Astrocyte (in vitro differentiated cells and primary cell): Measurements from ENCODE around the gene FEM1C. TPM values are rescaled to one million over a fixed set of nuclear protein-coding genes. Genes with fewer than 3 reads are reported as not detected.

ENCODE experiments used
- DNase-seq: peaks from one replicate; pipeline ENCODE4 v3.0.0-alpha.2; 2010; ENCODE audit warnings: low read depth
- FAIRE-seq: peaks from 2 replicates; lab custom pipeline; 2011; peaks lifted over from hg19 to GRCh38; lab: Jason Lieb, UNC
- H2AFZ ChIP-seq: 2 replicates; pipeline ENCODE4 v1.6.0; 2012; ENCODE audit warnings: low read depth, low read length, inconsistent platforms
- H3K27ac ChIP-seq: 2 replicates; pipeline ENCODE4 v1.5.1; 2011; ENCODE audit warnings: low read depth, low read length, inconsistent platforms
- H3K27me3 ChIP-seq: 2 replicates; pipeline ENCODE4 v1.6.0; 2011; ENCODE audit warnings: low read length, inconsistent platforms; ENCODE audit not compliant: insufficient read depth
- H3K36me3 ChIP-seq: 2 replicates; pipeline ENCODE4 v1.5.1; 2011; ENCODE audit warnings: low read length, inconsistent platforms; ENCODE audit not compliant: insufficient read depth
- H3K4me1 ChIP-seq: 2 replicates; pipeline ENCODE4 v1.5.1; 2011; ENCODE audit warnings: low read length, inconsistent platforms; ENCODE audit not compliant: insufficient read depth
- H3K4me2 ChIP-seq: 2 replicates; pipeline ENCODE4 v1.6.0; 2012; ENCODE audit warnings: low read length, inconsistent platforms
- H3K4me3 ChIP-seq: 2 replicates; pipeline ENCODE4 v1.5.1; 2011; ENCODE audit warnings: low read depth, mild to moderate bottlenecking, low read length, inconsistent platforms; ENCODE audit not compliant: insufficient read depth
- H3K79me2 ChIP-seq: 2 replicates; pipeline ENCODE4 v1.6.0; 2012; ENCODE audit warnings: mild to moderate bottlenecking, low read length, inconsistent platforms; ENCODE audit not compliant: insufficient read depth
- H3K9ac ChIP-seq: 2 replicates; pipeline ENCODE4 v1.6.0; 2012; ENCODE audit warnings: mild to moderate bottlenecking, low read length, inconsistent platforms
- H3K9me3 ChIP-seq: 2 replicates; pipeline ENCODE4 v1.5.1; 2012; ENCODE audit warnings: low read depth, mild to moderate bottlenecking, low read length, inconsistent platforms; ENCODE audit not compliant: insufficient read depth
- H4K20me1 ChIP-seq: 2 replicates; pipeline ENCODE4 v1.6.0; 2012; ENCODE audit warnings: low read length, inconsistent platforms; ENCODE audit not compliant: insufficient read depth
- H3K27ac Mint-ChIP-seq: one replicate; pipeline ENCODE4 v1.8.0; 2021; ENCODE audit warnings: mild to moderate bottlenecking, mixed read lengths; ENCODE audit not compliant: unreplicated experiment
- H3K27me3 Mint-ChIP-seq: one replicate; pipeline ENCODE4 v1.8.0; 2021; ENCODE audit warnings: low read depth, mixed read lengths; ENCODE audit not compliant: unreplicated experiment
- H3K36me3 Mint-ChIP-seq: one replicate; pipeline ENCODE4 v1.8.0; 2021; ENCODE audit warnings: low read depth, mixed read lengths; ENCODE audit not compliant: unreplicated experiment
- H3K4me1 Mint-ChIP-seq: one replicate; pipeline ENCODE4 v1.8.0; 2021; ENCODE audit warnings: low read depth, mixed read lengths; ENCODE audit not compliant: unreplicated experiment
- H3K4me3 Mint-ChIP-seq: one replicate; pipeline ENCODE4 v1.8.0; 2021; ENCODE audit warnings: mild to moderate bottlenecking, moderate library complexity, mixed read lengths; ENCODE audit not compliant: unreplicated experiment
- H3K9me3 Mint-ChIP-seq: one replicate; pipeline ENCODE4 v1.8.0; 2021; ENCODE audit warnings: mild to moderate bottlenecking, mixed read lengths; ENCODE audit not compliant: unreplicated experiment
- CTCF ChIP-seq: IDR thresholded peaks from 2 replicates; pipeline ENCODE4 v1.5.1; 2011; ENCODE audit warnings: low read depth, mild to moderate bottlenecking, inconsistent platforms, low read length, moderate library complexity; ENCODE audit not compliant: insufficient read depth
- EZH2 ChIP-seq: IDR thresholded peaks from 2 replicates; pipeline ENCODE4 v1.6.1; 2012; ENCODE audit warnings: mild to moderate bottlenecking, low read length, inconsistent platforms; ENCODE audit not compliant: insufficient read depth
- total RNA-seq: library from RNA; stranded (reverse); gene quantifications from 2 replicates; pipeline ENCODE4 v1.2.1, GENCODE V29; 2021

FEM1C gene
- total RNA-seq, 1 donor from 2014 or later, result 22.9 TPM

- peaks cover 17% of the 10 kb centered on the region for H3K4me1 Mint-ChIP-seq
- no peaks in the 10 kb centered on the region for H3K9me3 ChIP-seq
- peaks cover 4% of the 10 kb centered on the region for H3K4me1 ChIP-seq
- peaks cover 22% of the 10 kb centered on the region for H3K36me3 ChIP-seq
- no peak overlapping the region for H3K27ac Mint-ChIP-seq
- H3K9me3 Mint-ChIP-seq, result no peaks in the 10 kb centered on the region
- FAIRE-seq, result peak; percentile 9
- no peak overlapping the region for H3K4me2 ChIP-seq
- no peak overlapping the region for H2AFZ ChIP-seq
- no peaks in the 10 kb centered on the region for H3K27me3 Mint-ChIP-seq
- H3K79me2 ChIP-seq, result peaks cover 95% of the 10 kb centered on the region
- no peak overlapping the region for H3K4me3 Mint-ChIP-seq
- no peak overlapping the region for H3K4me3 ChIP-seq
- TF ChIP-seq EZH2 (no peak), CTCF (no peak)
- H4K20me1 ChIP-seq, result peaks cover 51% of the 10 kb centered on the region
- no peak overlapping the region for H3K27ac ChIP-seq
- H3K36me3 Mint-ChIP-seq, result peaks cover 9% of the 10 kb centered on the region
- no peak overlapping the region for H3K9ac ChIP-seq
- no peaks in the 10 kb centered on the region for H3K27me3 ChIP-seq
- DNase-seq, result no peak
These were observed 18.0 kb downstream of the FEM1C start for GRCh38 chr5:115526604-115527003.

DNA sequence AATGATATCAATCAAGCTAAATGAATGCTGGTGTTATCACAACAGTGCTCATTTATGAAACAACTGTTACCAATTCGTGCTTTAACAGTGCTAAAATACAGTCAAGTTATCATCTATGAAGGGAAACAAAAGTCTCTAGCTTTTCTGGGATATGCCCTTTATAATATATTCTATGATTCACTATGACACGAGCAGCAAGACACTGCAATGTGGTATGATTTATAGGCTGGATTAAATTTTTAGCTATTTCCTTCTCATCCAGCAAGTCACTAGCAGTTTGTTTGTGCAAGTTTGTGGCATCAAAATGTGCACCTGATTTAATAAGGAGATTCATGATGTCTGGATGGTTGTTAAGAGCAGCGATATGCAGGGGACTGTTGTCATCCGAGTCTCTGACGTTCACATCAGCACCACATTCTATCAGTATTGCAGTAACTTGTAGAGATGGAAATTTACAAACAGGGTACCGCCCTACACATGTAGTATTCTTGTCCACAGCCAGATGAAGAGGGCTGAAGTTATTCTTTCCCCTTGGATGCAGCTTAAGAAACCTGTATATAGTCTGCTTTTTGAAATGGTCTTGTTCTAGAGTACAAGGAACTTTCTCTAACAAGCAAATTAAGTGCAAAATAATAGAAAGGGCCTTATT lies 20.3 kb downstream of the FEM1C start:
- no peaks in the 10 kb centered on the region for H3K27me3 ChIP-seq
- H3K79me2 ChIP-seq, result peaks cover 81% of the 10 kb centered on the region
- no peak overlapping the region for H3K9ac ChIP-seq
- H2AFZ ChIP-seq, result no peak overlapping the region
- TF ChIP-seq CTCF (no peak), EZH2 (no peak)
- Mint-ChIP-seq H3K27ac (no peak overlapping the region), H3K36me3 (peaks cover 9% of the 10 kb centered on the region), H3K4me3 (no peak overlapping the region), H3K9me3 (no peaks in the 10 kb centered on the region), H3K27me3 (no peaks in the 10 kb centered on the region), H3K4me1 (peaks cover 9% of the 10 kb centered on the region)
- H3K4me1 ChIP-seq, result no peaks in the 10 kb centered on the region
- FAIRE-seq, result no peak
- no peak overlapping the region for H3K4me3 ChIP-seq
- no peaks in the 10 kb centered on the region for H3K9me3 ChIP-seq
- DNase-seq, result no peak
- no peak overlapping the region for H3K4me2 ChIP-seq
- H3K27ac ChIP-seq, result no peak overlapping the region
- peaks cover 22% of the 10 kb centered on the region for H3K36me3 ChIP-seq
- peaks cover 43% of the 10 kb centered on the region for H4K20me1 ChIP-seq

DNA sequence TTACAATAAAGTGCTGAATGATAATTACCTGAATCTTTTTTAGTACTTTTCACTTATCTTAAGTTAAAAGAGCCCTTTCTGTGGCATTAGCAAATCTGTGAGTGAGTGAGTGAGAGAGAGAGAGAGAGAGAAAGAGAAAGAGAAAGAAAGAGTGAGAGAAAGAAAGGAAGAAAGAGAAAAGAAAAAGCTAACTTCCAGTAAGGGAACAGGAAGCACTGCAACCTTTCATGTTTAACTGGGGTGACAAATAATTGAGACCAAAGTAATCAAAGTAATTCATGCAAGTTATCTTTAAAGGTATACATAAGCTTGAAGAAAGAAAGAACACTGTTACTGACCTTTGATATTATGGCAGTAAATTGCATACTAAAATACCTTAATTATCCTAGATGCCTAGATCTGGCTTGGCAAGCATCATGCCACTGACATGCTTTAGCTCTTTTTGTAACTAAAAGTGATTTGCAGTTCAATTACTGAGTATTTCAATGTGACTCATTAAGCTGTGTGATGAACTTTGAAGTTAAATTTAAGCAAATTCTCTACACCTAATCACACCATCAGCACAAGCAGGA lies 21.7 kb downstream of the FEM1C start:
- H3K27me3 Mint-ChIP-seq, result no peaks in the 10 kb centered on the region
- Histone ChIP-seq H2AFZ (no peak overlapping the region), H3K9ac (no peak overlapping the region), H3K9me3 (no peaks in the 10 kb centered on the region), H4K20me1 (peaks cover 34% of the 10 kb centered on the region), H3K27ac (no peak overlapping the region), H3K4me3 (no peak overlapping the region), H3K27me3 (no peaks in the 10 kb centered on the region), H3K79me2 (peaks cover 67% of the 10 kb centered on the region), H3K36me3 (peaks cover 25% of the 10 kb centered on the region), H3K4me2 (no peak overlapping the region), H3K4me1 (no peaks in the 10 kb centered on the region)
- no peak overlapping the region for H3K4me3 Mint-ChIP-seq
- TF ChIP-seq EZH2 (no peak), CTCF (no peak)
- H3K36me3 Mint-ChIP-seq, result peaks cover 9% of the 10 kb centered on the region
- peak overlapping the region; percentile 79 for H3K27ac Mint-ChIP-seq
- H3K9me3 Mint-ChIP-seq, result no peaks in the 10 kb centered on the region
- DNase-seq, result no peak
- H3K4me1 Mint-ChIP-seq, result peaks cover 5% of the 10 kb centered on the region
- peak; percentile 59 for FAIRE-seq
